WI38 (cell line): ENCODE measurements around the gene NRSN2.

Source experiments
- H3K4me3 ChIP-seq: 2 replicates; pipeline ENCODE4 v1.5.1; 2011; ENCODE audit warnings: low read depth, mild to moderate bottlenecking, control low read depth, low read length
- TF ChIP-seq, protein P1 (sequence below): IDR thresholded peaks from 2 replicates; pipeline ENCODE4 v1.5.1; 2012; ENCODE audit warnings: low read depth, mild to moderate bottlenecking, control low read depth, low read length

NRSN2 gene, protein sequence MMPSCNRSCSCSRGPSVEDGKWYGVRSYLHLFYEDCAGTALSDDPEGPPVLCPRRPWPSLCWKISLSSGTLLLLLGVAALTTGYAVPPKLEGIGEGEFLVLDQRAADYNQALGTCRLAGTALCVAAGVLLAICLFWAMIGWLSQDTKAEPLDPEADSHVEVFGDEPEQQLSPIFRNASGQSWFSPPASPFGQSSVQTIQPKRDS

DNA sequence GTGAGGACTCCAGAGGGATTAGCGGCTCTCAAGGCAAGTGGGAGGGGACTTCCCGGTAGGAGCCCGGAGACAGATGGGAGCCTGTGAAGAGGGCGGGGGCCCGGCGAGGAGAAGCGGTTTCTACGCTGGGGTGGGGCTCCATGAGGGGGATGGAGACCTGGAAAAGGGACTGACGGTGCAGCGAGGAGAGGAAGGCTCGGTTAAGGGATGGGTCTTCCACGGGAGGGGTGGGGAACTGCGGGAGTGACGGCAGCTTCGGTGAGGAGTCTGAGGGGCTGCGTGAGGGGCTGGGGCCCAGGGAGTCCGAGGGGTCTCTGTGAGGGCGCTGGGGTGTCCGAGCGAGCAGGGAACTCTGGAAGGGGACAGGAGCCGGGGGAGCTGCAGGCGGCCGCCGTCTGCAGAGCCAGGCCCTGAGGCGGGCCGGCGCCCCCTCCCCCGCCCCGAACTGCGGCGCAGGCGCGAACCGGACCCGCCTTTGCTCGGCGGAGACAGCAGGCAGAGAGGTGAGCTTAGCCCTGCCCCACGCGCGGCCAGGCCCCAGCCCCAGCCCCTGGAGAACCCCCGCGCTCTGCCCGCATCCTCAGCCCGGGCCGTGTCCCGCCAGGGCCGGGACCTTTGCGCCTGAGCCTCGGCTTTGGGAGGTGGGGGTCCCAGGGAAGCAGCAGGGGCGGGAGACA, at the start of gene NRSN2:
Gene NRSN2, plus strand, starts transcription at position 472 of the 677 bp plus-strand sequence. CDS start 2,533 bp downstream, outside the sequence.
- peak within 1 kb of the TSS; percentile 79 for H3K4me3 ChIP-seq
- TF ChIP-seq, protein P1, sequence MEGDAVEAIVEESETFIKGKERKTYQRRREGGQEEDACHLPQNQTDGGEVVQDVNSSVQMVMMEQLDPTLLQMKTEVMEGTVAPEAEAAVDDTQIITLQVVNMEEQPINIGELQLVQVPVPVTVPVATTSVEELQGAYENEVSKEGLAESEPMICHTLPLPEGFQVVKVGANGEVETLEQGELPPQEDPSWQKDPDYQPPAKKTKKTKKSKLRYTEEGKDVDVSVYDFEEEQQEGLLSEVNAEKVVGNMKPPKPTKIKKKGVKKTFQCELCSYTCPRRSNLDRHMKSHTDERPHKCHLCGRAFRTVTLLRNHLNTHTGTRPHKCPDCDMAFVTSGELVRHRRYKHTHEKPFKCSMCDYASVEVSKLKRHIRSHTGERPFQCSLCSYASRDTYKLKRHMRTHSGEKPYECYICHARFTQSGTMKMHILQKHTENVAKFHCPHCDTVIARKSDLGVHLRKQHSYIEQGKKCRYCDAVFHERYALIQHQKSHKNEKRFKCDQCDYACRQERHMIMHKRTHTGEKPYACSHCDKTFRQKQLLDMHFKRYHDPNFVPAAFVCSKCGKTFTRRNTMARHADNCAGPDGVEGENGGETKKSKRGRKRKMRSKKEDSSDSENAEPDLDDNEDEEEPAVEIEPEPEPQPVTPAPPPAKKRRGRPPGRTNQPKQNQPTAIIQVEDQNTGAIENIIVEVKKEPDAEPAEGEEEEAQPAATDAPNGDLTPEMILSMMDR = no peak

DNA sequence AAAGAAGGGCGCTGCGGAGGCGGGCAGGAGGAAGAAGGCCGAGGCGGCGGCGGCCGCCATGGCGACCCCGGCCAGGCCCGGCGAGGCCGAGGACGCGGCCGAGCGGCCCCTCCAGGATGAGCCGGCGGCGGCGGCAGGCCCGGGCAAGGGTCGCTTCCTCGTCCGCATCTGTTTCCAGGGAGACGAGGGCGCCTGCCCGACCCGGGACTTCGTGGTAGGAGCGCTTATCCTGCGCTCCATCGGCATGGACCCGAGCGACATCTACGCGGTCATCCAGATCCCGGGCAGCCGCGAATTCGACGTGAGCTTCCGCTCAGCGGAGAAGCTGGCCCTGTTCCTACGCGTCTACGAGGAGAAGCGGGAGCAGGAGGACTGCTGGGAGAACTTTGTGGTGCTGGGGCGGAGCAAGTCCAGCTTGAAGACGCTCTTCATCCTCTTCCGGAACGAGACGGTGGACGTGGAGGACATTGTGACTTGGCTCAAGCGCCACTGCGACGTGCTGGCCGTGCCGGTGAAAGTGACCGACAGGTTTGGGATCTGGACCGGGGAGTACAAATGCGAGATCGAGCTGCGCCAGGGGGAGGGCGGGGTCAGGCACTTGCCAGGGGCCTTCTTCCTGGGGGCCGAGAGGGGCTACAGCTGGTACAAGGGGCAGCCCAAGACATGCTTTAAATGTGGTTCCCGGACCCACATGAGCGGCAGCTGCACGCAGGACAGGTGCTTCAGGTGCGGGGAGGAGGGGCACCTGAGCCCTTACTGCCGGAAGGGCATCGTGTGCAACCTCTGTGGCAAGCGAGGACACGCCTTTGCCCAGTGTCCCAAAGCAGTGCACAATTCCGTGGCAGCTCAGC, 48.8 kb upstream of the NRSN2 start:
- H3K4me3 ChIP-seq = peak overlapping the region; percentile 92
- TF ChIP-seq, protein P1 = no peak

DNA sequence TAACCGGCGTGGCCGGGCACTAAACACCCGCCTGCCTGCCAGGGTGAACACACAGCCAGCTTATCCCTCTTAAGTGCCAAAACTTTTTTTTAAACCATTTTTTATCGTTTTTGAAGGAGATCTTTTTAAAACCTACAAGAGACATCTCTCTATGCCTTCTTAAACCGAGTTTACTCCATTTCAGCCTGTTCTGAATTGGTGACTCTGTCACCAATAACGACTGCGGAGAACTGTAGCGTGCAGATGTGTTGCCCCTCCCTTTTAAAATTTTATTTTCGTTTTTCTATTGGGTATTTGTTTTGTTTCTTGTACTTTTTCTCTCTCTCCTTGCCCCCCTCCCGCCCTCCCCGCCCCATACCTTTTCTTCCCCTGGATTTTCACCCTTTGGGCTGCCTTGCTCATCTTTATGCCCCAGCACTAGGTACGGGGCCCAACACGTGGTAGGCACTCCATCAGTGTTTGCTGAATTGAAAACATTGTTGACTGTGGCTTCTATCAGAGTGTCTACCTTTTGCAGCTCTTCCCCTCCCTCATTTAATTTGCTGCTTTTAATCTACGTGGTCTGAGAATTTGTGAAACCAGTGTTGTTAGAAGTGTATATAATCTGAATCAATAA, 48.0 kb upstream of the NRSN2 start:
- TF ChIP-seq, protein P1 = no peak

DNA sequence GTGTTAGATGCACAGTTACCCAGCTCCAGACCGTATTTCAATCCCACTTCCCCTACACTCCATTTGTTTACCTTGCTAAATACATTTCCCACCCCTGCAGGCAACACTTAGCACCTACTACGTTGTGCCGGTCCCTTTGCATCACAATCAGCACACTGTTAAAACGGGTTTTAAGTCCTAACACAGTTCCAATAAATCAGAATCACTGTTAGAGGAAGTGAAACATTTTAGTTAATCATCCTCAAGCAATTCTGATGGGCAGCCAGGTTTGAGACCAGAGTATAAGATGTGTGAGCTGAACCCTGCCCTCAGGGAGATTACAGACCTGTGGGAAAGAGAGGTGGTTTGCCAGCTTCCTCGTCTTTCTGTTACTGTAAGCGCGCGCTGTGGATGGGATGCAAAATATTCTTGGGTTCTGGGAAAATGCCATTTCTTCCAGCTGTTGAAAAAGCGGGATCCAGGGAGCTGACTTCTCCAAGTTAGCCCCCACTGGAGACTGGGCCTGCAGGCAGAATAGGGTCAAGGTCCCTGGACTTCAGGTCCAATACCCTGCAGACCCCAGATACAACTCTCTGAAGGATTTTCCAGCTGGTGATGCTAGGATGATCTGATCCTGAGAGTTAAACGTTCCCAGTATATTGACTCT, 46.4 kb upstream of the NRSN2 start:
- H3K4me3 ChIP-seq = peak overlapping the region; percentile 92
- TF ChIP-seq, protein P1 = no peak

More for the DNA sequence above, 48.0 kb upstream of the NRSN2 start:
- peak overlapping the region; percentile 92 for H3K4me3 ChIP-seq

DNA sequence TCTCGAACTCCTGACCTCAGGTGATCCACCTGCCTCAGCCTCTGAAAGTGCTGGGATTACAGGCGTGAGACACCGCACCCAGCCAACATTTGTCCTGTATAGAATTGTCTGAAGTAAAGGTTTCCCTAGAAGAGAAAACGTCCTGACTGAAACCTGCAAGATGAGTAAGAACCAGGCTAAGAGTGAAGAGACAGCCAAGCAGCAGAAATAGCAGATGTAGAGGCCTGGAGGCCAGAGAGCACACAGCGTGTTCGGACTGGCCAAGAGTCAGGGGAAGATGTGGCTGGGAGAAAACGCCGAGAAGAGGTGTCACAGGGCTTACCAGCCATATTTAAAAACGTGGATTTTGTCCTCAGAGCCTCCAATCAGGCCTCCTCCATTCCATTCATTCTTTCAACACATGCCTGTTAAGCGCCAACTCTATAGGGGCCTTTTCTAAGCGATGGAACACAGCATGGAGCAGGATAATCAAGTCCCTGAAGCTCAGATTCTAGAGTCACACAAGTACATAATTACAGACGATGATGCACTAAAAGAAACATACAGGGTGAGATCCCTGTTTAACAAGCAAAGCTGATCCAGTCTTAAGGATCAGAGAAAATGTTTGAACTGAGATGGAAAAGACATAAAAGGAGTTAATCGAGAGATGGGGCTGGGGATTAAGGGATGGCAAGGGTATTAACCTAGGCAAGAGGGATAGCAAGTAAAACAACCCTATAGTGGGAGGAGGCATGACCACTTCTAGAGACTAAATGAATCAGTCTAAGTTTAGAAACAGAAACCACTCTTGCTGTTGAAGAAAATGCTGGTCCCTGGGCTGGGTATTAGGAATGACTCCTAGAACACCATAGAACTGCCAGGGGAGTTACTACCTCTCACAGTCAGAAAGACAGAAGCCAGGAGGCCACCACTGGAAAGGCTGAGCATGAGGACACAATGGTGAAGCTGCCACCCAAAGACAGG, 44.7 kb upstream of the NRSN2 start:
- TF ChIP-seq, protein P1 = no peak
- no peak overlapping the region for H3K4me3 ChIP-seq

DNA sequence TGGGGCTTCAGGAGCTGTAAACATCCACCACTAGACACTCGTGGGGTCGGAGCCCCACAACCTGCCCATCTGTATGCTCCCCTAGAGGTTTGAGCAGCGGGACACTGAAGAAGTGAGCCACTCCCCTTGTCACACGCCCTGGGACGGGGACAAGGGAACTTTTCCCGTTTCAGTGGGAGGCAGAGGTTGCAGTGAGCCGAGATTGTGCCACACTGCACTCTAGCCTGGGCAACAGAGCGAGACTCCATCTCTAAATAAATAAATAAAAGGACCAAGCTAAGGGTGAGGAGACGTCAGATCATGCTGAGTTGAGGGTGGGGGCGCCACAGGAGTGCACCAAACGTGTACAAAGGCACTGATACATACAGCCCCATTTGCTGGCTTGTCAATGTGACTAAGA, 41.2 kb upstream of the NRSN2 start:
- TF ChIP-seq, protein P1 = no peak
- no peak overlapping the region for H3K4me3 ChIP-seq
